ENCODE results near the gene RPA3.
A peak's percentile ranks its signal among the peaks of the same experiment; 100 is the strongest.
"Not testable (repeated sequence)": the region's sequence is repeated elsewhere in the genome, so short reads cannot be mapped to it uniquely, and the experiment has no call there.

Gene RPA3

DNA sequence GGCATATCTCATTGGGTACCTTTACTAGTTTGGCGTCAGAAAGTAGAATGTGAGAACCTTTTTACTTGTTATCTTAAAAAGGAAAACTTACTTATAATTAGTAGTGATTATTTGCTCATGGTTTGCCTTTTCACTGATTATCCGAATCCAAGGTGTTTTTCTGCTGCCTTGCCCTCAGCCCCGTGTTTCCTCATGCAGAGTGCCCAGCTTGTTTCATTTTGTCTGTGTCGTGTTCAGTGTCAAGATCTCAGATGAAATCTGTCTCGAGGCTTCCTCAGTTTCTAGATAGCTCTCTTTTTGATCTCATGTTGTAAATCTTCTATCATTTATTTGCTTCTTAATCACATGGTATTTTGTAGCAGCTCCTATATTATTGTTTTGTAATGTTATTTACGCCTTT, 30.1 kb downstream of the RPA3 start:
- no peak for DNase-seq

GRCh38 chr7:7687800-7688199, 30.6 kb downstream of the RPA3 start:
- no peak for DNase-seq

GRCh38 chr7:7686811-7687508, 31.4 kb downstream of the RPA3 start:
- no peak for DNase-seq

GRCh38 chr7:7682861-7683260, 35.5 kb downstream of the RPA3 start:
- no peak for DNase-seq

DNA sequence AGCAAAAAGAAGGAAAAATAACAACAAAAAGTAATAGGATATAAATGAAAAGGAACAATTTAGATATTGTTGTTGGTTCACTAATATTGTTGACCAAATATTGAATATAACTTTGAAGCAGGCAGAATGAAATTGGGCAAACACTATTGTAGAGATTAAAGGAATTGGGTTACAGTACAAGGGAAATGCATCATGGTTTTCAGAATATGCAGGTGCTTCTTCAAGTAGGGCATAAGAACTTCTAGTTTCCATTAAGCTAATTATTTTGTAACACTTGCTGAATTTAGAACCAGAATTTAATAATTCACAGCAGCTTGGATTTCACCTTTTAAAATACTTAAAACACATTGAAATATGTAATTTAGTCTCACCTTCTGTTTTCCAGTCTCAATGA, 36.5 kb downstream of the RPA3 start:
- DNase-seq: no peak

DNA sequence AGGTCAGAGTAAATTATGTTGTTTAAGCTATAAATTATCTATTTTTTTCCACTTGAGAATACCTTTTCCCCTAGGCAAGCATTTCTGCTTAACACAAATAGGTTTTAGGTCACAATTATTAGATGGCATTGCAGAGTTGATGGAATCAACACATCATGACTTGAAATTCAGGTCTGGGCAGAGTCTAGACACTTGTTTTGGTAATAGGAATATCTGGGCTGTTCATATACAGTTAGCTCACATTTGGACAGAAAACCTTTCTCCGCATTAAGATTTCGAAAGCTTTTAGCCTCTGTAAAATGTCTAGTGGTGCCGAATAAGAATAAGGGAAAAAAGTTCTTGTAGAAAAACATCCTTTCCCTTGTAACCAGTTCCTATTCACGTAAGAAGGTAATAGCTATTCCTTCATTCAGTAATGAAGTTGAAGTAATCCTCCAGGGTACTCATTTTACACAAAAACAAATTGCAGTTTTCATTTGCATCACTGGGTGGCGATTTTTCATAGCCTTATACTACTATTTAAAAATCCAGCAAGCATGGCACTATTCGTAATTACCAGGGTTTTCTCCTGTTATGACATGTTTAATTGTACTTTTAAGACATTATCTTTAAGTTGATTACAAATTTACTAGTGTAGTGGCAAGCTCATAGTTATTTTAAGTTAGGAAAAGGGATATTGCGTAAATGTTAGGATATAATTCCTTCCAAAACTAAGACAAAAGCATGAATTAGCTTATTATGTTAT, 37.0 kb downstream of the RPA3 start:
- DNase-seq: peak; percentile 15 to 41

- not testable (repeated sequence) for DNase-seq
Observed at GRCh38 chr7:7679640-7680039, 38.8 kb downstream of the RPA3 start.

GRCh38 chr7:7675686-7676085, 42.7 kb downstream of the RPA3 start:
- DNase-seq: no peak

GRCh38 chr7:7673240-7673550, 45.2 kb downstream of the RPA3 start:
- DNase-seq: no peak

DNA sequence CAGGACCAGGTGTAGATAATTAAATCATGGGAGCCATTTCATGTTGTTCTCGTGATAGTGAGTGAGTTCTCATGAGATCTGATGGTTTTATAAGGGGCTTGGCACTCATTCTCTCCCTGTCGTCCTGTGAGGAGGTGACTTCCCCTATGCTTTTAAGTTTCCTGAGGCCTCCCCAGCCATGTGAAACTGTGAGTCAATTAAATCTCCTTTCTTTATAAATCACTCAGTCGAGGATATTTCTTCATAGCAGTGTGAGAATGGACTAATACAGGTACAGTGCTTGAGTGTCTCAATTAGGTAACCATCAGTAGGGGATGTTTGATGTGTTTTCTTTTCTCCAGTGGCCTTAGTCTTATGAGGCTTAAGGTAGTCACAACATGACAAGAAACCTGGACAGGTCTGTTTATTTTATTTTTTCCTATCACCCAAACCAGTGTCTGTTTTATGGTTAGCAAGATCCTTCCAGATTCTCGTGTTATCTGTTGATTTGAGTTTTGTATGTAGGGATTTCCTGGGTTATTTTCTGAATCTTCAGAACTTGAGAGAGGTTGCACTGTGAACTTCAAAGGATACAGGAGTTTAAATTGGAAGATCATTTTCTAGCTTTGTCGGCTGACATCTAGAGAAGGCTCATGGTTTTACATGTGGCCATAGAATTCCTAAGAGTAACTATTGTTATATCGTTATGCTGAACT, 45.7 kb downstream of the RPA3 start:
- DNase-seq: peak; percentile 8 to 13

- no peak for DNase-seq
Observed at GRCh38 chr7:7671361-7671760, 47.0 kb downstream of the RPA3 start.

GRCh38 chr7:7670490-7670889, 47.9 kb downstream of the RPA3 start:
- no peak for DNase-seq

DNA sequence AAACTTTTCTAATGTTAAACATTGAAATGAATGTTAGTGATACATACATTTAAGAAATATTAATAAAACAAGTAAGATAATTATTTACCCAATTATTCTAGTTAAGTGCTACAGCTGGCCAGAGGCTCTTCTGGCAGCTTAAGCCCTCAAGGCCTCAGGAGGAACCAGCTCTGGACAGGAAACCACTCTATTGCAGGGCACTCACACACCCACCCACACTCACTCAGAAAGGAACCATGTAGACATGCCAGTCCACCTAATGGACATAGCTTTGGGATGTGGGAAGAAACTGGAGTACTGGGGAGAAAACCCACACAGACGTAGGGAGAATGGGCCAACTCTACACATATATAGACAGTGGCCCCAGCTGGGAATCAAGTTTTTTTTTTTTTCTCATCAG, 49.7 kb downstream of the RPA3 start:
- DNase-seq: no peak

GRCh38 chr7:7667187-7667586, 51.2 kb downstream of the RPA3 start:
- DNase-seq: no peak

DNA sequence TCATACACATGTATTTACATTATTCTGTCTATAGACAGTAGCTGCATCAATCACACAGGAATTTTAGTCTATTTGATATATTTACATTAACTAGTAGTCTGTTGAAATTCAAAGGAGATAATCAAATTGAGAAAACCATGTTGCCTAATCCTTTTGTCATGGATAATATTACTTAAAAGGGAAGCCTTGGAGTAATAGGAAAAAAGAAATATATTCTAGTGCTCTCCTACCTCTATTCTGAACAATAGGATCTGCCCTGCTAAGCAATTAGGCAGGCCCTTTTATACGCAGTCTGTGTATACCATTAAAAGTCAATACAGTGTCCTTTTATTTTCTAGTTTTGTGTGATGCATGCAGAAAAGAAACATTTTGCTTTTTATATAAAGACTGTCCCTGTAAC, 53.4 kb downstream of the RPA3 start:
- DNase-seq: no peak

DNA sequence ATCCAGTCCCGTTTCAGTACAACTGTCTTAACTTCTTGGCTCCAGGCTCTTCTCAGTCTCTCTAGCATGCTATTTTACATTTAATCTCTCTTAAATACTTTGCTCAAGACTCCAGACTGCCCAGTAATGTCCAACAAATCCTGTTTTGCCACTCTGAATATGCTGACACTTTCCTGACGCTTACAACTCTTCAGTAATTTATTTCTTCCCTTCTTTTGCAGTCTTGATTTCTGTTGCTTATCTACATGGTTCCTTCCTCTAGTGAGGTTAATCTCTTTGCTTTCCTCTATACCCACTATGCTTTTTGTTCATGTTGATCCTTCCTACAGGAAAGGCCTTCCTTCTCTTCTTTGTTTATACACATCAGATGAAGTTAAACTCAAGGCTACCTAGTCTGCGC, 54.1 kb downstream of the RPA3 start:
- DNase-seq: no peak

DNA sequence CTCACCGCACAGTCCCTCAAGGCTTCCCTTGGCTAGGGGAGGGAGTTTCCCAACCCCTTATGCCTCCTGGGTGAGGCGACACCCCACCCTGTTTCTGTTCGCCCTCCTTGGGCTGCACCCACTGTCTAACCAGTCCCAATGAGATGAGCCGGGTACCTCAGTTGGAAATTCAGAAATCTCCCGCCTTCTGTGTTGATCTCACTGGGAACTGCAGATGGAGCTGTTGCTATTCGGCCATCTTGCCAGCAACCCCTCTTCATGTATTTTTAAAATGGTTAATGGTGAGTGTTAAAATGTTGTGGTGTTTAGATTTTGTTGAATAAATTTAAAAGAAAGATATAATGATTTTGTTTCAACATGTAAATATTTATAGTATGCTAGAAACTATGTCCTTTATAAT, 55.9 kb downstream of the RPA3 start:
- DNase-seq: no peak

GRCh38 chr7:7656459-7656858, 61.9 kb downstream of the RPA3 start:
- DNase-seq: not testable (repeated sequence)

GRCh38 chr7:7654964-7655715, 63.3 kb downstream of the RPA3 start:
- no peak for DNase-seq

- peak in 1 of 2 donors; percentile 24 for DNase-seq
Observed at GRCh38 chr7:7653593-7654187, 64.7 kb downstream of the RPA3 start.

GRCh38 chr7:7652798-7653540, 65.4 kb downstream of the RPA3 start:
- DNase-seq: no peak

GRCh38 chr7:7651479-7651878, 66.9 kb downstream of the RPA3 start:
- no peak for DNase-seq

All from stimulated activated CD4-positive, alpha-beta T cell treated with anti-CD3 and anti-CD28 coated beads, Interleukin-2, amount 100 ng/mL, for 48 hours (primary cell).